ENCODE data around the gene TNFRSF8. TPM values are rescaled to one million over a fixed set of nuclear protein-coding genes. Genes with fewer than 3 reads are reported as not detected.

Gene TNFRSF8
- total RNA-seq, 1 experiment from 2014 or later = 2.9 TPM

DNA sequence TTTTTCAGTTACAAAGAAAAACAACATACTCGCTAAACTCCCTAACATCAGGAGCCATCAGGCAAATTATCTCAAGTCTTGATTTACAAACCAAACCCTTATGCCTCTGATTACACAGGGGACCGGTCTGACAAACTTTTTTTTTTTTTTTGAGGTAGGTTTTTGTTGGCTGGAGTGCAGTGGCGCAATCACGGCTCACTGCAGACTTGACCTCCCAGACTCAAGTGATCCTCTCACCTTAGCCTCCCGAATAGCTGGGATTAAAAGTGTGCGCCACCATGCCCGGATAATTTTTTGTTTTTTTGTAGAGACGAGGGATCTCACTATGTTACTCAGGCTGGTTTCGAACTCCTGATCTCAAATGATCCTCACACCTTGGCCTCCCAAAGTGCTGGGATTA lies 47.6 kb upstream of the TNFRSF8 start:
- Mint-ChIP-seq H3K4me3 (no peak overlapping the region), H3K27ac (no peak overlapping the region), H3K4me1 (peaks cover 11 to 12% of the 10 kb centered on the region in 2 experiments; a peak in 3 of 4 replicates), H3K9me3 (no peaks in the 10 kb centered on the region), H3K27me3 (ENCODE audit: low read depth) (no peaks in the 10 kb centered on the region), H3K36me3 (ENCODE audit: insufficient read depth in 1 of 3, low read depth in 3 of 3) (peaks cover 12 to 29% (median 26%) of the 10 kb centered on the region in 3 experiments; a peak in 6 of 7 replicates)
- Histone ChIP-seq H3K9ac (ENCODE audit: extremely low read depth, insufficient read length, low read length) (no peak overlapping the region), H3K18ac (ENCODE audit: insufficient read length, low read depth, low read length) (no peak overlapping the region), H4K91ac (ENCODE audit: insufficient read length, low read depth, low read length) (no peak overlapping the region), H2AFZ (ENCODE audit: low read length) (no peak overlapping the region), H3K27me3 (ENCODE audit: insufficient read depth, low read length) (no peaks in the 10 kb centered on the region), H3K4me2 (ENCODE audit: insufficient read depth, insufficient read length, low read length) (no peak overlapping the region), H3K4ac (ENCODE audit: low read depth, low read length) (no peak overlapping the region), H3K4me1 (ENCODE audit: insufficient read depth, low read length) (no peaks in the 10 kb centered on the region; the same call in 1 of the 2 replicates), H3K9me3 (ENCODE audit: control insufficient read depth, low read depth, low read length) (no peaks in the 10 kb centered on the region), H3T11ph (ENCODE audit: low read length) (no peak overlapping the region), H4K5ac (ENCODE audit: insufficient read length, low read depth, low read length) (no peak overlapping the region), H2BK5ac (ENCODE audit: insufficient read length, low read length) (no peak overlapping the region), H3K23ac (ENCODE audit: insufficient read length, low read depth, low read length) (no peak overlapping the region), H2BK15ac (ENCODE audit: low read depth, low read length) (no peak overlapping the region), H3K14ac (ENCODE audit: insufficient read depth, low read length) (no peak overlapping the region), H3K79me1 (ENCODE audit: insufficient read depth, low read depth, low read length, poor library complexity, severe bottlenecking) (peaks cover 4% of the 10 kb centered on the region), H2BK12ac (ENCODE audit: insufficient read length, low read depth, low read length) (no peak overlapping the region), H4K20me1 (ENCODE audit: control insufficient read depth, insufficient read depth, insufficient read length) (no peaks in the 10 kb centered on the region), H3K56ac (ENCODE audit: insufficient read length, low read depth, low read length) (no peak overlapping the region), H2BK20ac (ENCODE audit: low read depth, low read length, poor library complexity, severe bottlenecking) (no peak overlapping the region), H3K79me2 (ENCODE audit: insufficient read depth, low read length) (peaks cover 5% of the 10 kb centered on the region; the same call in 1 of the 2 replicates), H2BK120ac (ENCODE audit: low read depth, low read length, poor library complexity, severe bottlenecking) (no peak overlapping the region), H4K8ac (replicated peaks; ENCODE audit: insufficient read length, low read depth, low read length) (no peak overlapping the region), H3K23me2 (ENCODE audit: insufficient read length, low read depth, low read length, poor library complexity, severe bottlenecking) (peaks cover 5% of the 10 kb centered on the region), H2AK5ac (ENCODE audit: insufficient read length, low read length) (no peak overlapping the region), H3K27ac (ENCODE audit: insufficient read length, low read depth, low read length) (no peak overlapping the region)
- WGBS (ENCODE audit: extremely low coverage, insufficient read length, low lambda C conversion rate) = 100% methylated on average over 1 of the region's 9 CpGs
- no peak for TF ChIP-seq CTCF (conservative IDR thresholded peaks at IDR 0.05)
- no peak for DNase-seq
